NCI-H1092 (cell line): ENCODE results near the gene POLD2.
A peak's percentile ranks its signal among the peaks of the same experiment; 100 is the strongest.
"Not testable (repeated sequence)": the region's sequence is repeated elsewhere in the genome, so short reads cannot be mapped to it uniquely, and the experiment has no call there.

Source experiments
- DNase-seq: peaks from one replicate; lab custom pipeline; 2025; lab: John Stamatoyannopoulos, UW

POLD2 gene

DNA sequence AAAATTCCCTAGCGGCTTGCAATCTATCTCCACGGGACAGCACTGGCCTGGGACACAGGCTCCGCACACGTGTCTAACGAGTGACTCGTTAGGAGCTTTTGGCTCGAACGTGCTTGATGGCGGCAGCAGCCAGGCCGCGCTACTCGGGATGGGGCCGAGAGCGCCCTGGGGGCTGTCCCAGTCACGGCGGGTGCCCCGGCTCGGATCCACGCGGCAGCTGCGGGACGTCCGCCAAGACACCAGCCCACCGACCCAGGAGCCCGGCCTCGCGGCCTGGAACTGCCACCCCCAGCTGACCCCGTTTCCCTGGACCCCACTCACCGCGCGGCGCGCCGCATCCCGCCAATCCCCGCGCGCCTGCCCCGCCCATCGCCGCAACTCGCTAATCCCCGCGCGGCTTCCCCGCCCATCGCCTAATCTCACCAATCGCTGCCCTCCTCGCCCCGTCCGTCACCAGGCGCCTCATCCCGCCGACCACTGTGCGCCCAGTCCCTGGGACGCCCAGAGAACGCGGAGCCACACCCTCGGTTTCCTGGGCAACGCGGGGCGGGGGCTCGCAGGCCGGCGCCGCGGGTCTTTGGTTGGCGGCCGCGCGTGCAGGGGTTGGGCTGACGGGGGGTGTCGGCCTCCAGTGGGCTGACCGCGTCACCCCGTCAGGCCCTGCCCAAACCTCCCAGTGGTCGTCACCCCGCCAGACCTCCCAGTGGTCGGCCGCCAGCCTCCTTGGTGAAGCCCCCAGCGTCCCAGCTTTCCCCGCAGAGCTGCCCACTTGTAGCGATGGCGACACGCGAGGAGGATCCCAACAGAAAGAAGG lies at the start of gene POLD2:
POLD2 (minus strand) TSS at position 359 of the 814 bp plus-strand sequence. CDS start 1,495 bp downstream, outside the sequence.
- DNase-seq = peak; percentile 98

DNA sequence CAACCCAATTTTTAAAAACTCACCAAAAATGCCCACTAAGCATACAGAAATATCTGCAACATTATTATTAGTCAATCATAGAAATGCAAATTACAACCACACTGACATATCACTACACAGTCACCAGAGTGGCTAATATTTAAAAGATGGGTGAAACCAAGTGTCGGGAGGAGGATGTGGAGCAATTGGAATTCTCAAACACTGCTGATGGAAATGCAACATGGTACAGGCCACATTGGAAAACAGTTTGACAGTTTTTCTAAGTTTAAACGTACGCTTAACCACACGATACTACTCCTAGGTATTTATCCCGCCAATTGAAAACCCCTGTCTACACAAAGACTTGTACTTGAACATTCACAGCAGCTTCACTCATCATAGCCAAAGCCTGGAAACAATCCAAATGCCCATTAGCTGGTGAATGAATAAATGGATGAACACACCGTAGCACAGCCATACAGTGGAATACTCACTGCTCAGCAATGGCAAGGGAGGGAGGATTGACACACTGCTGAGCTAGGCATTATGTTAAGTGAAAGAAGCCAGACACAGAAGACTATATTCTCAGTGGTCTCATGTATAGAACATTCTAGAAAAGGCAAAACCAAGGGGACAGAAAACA lies 49.6 kb upstream of the POLD2 start:
- DNase-seq = peak; percentile 81

DNA sequence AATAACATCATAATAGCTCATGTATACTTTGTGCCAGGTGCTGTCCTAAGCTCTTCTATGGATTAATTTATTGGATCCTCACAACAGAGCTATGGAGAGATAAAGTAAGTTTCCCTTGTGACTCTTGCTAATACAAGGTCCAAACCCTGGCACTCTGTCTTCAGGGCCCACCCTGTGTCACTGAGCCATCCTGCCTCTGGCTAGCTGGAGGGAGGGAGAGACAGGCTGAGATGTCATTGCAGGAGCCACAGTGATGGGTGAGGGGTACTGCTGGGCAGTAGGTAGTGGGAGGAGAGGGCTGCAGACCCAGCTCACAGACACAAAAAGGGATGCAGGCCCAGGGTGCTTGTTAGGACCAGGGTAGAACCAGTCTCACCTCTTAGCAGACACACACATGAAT lies 49.0 kb upstream of the POLD2 start:
- no peak for DNase-seq

DNA sequence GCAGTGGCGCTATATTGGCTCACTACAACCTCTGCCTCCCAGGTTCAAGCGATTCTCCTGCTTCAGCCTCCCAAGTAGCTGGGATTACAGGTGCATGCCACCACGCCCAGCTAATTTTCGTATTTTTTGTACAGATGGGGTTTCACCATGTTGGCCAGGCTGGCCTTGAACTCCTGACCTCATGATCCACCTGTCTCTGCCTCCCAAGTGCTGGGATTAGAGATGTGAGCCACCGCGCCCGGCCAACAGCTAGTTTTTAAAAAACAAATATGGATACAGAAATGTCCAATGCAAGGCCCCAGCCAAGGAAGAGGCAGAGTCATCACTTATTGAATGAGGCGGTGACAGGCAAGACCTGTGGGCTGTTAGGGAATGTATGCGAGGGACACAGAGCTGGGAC lies 48.6 kb upstream of the POLD2 start:
- not testable (repeated sequence) for DNase-seq

DNA sequence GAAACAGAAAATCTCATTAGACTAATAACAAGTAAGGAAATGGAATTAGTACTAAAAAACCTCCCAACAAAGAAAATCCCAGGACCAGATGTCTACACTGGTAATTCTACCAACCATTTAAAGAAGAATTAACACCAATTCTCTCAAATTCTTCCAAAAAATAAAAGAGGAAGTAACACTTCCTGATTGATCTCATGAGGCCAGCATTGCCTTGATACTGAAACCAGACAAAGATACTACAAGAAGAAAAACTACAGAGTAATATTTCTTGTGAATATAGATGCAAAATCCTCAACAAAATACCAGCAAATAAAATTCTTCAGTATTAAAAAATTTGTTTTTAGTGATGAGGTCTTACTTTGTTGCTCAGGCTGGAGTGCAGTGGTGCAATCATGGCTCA lies 44.6 kb upstream of the POLD2 start:
- DNase-seq = no peak

DNA sequence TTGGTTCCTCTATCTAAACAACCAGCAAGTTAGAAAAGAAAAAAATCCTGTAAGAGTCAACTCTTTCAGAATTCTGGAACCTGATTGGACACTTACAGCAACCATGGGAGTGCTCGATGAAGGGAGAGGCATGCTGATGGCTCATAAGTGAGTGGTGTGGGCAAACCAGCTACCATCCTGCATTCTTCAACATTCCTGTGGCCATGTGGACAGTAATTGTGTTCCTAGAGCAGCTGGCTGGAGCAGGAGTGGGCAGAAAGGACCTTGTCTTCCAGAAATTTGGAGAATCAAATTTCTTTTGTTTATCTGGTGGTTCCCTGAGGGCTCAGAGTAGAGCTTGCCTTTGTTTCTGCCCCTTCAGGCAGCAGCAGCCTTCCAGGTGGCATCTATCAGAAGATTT lies 40.2 kb upstream of the POLD2 start:
- no peak for DNase-seq

DNA sequence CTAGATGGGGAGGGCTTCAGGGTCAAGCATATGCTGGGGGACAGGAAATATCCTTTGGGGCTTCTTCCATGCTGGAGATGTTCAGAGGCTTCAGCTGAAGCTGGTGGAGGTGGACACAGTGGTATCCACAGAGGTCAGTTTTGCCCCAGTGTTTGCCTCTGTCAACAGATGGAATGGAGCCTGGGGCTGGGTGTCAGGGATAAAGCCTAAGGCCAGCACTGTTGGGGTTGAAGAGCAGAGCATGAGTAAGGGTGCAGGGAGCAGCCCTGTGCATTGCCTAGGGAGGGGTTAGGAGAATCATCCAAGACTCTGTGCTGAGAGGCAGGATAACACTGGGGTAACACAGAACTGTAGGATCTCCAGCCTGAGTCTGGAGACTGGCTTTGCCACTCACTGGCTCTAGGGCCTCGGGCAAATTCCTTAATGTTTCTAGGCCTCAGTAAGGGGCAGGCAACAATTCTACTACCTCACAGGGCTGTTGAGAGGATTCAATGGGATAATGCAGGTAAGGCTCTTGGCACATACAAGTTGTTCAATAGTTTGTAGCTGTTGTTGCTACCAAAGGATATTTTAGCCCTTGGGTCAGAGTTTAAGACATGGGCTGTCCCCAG lies 39.5 kb upstream of the POLD2 start:
- DNase-seq = no peak

DNA sequence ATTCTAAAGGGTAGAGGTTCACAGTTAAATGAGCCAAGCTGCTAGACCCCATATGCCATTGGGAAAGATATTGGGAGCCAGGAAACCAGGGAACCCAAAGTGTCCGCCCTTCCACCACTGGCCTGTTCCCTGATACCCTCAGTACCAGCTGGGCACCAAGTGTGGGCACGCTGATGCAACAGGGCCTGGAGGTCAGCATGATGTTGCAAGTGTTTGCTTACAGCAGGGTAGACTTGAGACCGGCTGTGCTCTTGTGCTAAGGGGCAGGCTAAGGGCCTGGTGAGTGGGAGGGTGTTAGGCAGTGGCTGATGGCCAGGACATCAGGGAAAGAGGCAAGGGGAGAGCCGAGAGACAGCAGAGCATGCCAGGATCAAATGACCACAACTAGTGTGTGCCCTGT lies 38.8 kb upstream of the POLD2 start:
- no peak for DNase-seq

DNA sequence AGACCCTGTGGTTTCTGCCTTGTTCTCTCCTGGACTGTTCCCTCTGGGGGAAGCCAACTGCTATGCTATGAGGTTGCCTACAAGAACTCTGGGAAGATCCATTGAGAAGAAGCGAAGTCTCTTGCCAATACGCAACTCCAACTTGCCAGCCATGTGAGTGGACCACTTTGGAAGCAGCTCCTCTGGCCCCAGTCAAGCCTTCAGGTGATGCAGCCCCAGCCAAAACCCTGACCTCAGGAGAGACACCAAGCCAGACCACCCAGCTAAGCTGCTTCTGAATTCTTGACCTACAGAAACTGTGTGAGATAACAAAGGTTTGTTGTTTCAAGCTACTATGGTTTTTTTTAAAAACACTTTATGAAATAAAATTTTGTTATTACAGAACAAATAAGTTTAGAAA lies 38.0 kb upstream of the POLD2 start:
- no peak for DNase-seq

DNA sequence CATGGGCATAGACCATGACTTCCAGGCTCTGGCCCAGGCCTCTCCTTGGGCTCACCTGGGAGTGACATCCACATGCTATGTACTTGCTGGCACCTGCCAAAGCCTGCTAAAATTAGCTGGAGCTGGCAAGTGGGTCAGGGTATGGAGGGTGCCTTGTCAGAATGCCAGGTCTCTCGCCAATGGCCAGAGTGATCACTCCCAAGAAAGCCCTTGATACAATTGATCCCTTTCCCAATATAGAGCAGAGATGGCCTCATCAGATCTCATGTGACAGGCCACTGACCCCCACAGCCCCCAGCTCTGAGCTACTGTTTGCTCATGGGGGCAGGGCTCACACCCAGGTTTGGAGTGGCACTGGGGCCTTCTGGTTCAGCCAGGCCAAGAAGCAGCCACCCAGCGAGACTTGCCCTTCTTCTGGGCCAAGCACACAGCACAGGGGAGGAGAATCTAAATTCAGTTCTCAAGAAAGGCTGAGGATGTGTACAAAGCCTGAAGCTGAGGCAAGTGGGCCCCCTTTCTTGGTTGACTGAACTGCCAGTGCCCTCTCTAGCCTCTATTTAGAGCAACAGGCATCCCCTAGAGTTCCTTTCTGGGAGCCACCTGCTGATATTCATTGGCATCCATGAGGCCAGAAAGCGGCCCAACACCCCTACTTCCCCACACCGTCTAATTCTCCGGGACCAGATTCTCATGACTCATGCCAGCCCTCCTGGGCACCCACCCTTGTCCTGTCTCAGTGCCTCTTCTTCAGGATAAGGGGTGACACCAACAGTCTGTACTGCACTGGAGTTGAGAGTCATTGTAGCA lies 36.7 kb upstream of the POLD2 start:
- DNase-seq = no peak

DNA sequence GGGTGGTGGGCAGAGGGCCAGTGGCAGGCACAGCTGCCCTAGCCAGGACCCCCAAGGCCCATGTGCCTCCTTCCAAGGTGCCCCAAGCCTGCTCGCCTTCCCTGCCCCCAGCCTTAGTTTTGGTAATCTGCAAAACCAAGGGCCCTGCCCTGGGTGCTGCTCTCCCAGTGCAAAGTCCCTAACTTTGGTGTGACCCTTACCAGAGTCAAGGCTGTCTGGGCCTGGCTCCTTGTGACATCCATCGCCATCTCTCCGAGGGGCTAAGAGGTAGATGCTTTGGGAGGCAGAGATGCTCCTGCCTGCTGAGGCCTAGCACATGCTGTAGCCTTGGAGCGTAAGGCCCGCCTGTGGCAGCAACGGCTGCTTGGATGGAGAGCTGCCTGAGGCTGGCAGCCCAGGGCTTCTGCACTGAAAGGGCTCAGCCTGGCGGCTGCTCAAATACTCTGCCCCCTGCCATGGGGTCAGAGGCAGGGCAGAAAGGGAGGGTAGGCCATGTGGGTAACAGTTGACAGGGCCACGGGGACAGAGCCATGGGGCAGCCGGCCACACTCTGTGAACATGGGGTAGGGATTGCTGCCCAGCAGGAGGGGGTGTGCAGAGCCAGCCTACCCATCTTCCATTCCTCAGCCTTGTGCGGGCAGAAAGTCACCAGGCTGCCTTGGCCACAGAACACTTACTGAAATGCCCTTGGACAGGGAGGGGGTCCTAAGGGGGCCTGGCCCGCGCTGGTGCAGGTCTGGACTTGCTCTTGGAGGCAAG lies 35.7 kb upstream of the POLD2 start:
- no peak for DNase-seq

DNA sequence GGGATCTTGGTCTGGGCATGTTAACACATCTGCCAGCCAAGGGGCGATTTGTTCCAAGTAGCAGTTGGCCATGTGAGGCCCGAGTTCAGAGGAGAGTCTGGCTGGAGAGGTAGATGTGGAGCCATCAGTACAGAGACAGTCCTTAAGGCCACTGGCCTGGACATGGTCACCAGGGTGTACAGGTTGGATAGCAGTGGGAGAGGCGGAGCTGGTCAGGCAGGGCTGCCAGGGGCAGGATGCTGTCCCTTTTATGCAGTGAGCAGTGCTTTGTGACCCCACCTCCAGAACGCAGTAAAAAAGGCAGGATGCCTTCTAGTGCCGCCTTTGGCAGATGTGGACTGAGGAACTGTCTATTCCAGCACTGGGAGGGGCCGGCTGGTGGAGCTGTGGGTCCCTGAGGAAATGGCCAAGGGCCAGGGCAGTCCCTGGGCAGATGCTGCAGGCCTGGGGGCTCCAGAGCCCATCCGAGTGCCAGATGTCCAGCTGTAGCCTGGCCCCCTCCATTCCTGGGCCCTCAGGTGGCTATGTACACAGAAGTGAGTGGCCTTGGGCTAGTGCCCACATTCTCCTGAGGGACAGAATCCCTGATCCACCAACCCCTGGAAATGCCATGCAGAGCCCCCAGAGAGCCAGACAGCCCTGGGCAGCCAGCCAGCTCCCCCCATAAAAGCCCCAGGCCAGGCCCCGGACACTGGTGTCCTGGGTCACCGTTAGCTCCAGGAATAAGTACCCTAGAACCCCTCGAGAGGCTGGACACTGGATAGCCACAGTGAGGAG lies 34.9 kb upstream of the POLD2 start:
- DNase-seq = peak; percentile 19

DNA sequence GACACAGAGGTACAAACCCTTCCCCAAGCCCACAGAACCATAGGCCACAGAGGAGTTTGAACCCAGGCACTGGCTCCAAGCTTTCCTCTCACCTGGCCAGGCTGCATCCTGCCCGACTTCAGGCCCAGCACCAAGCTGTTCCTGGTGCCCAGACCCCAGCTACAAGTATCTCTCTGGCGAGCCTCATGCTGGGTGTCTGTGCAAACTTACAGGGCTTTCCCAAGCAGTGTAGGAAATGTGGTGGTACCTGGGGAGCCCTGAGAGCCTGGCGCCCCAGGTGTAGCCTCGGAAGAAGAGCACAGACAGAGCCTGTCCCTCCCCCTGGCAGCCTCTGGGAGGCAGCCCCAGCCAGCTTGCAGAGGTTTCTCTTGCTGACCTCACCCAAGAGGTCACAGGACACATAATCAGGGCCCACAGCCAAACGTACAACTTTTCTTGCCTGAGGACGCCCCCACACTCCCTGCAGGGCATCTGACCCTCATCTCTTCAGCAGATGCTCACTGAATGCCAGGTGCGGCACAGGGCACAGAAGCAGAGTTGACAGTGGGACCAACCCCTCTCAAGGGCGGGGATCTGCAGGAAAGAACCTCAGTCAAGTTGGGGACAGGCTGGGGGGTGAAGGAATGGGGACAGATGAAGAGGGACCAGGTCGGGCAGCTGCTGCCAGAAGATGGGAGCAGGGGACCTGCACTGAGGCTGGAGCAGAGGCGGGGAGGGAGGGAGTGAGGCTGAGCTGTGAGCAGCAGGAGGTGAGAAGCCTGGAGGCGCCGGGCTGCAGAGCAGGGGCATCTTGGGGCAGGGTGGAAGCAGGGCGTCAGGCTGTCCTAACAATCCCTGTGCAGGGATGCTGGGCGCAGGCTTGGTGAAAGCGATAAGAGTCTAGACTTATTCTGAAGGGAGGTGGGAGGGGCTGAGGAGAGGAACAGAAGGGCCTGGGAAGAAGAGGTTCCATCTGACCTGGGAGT lies 34.0 kb upstream of the POLD2 start:
- DNase-seq = no peak

DNA sequence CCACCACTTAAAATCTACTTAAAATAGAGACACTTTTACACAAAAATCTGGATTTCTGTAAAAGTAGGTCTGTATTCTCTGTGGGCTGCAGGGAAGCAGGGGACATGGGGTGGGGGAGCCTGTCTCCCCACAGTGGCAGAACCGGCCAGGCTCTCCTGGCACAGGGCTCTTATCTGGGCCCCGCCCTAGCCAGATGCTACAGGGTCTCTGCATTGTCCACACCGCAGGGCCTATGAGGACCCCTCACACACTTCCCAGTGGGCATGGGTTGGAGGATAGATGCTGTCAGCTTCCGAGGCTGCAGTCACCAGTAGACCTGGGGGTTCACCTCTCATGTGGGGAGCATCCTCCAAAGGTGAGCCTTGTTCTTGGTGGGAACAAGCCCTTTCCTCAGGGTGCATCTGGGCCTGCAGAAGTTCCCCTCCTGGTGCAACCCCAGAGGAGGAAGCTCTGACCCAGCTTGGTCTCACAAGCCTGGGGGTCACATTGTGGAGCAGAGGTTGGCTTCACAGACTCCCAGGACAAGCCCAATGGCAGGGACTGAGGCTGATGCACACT lies 33.2 kb upstream of the POLD2 start:
- DNase-seq = no peak

DNA sequence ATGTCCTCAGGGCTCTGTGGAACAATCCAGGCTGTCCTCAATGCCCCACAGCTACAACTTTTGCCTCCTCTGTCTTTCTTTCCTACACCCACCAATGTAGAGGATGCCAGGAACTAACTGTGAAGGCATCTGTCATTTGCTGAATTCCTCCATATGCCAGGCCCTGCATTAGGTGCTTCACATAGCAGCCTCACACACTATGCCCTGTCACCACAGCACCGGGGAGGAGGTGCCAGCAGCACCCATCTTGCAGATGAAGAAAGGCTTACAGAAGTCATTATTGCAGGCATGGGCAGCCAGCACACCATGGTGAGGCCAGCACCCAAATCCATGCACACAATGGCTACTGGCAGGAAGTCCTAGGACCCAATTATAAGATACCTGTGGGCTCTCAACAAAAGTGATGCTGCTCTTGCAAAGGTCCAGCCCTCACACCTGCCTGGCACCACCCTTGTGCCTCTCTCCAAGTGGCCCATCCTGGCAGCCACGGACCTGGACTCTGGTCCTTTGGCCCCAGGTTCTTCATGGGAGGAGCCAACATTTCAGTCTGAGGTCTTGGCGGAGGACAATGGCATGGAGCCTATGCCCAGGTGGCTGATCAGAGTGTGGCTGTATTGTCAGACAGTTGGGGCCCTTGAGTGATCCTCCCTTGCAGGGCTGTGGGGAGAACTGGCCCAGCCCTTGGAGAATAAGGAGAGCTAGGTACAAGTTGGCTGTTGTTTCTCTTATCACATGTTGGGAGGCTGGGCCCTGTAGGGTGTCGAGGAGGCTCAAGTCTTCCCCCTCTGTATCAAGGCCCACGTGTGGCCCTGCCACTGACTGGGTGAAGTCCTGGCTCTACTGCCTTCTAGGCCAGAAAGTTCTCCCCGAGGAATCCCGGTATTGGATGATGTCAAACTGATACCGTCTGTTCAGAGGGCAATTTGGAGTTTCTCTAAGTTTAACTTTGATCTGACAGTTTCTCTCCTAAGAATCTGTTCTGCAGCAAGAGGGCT lies 32.1 kb upstream of the POLD2 start:
- no peak for DNase-seq

DNA sequence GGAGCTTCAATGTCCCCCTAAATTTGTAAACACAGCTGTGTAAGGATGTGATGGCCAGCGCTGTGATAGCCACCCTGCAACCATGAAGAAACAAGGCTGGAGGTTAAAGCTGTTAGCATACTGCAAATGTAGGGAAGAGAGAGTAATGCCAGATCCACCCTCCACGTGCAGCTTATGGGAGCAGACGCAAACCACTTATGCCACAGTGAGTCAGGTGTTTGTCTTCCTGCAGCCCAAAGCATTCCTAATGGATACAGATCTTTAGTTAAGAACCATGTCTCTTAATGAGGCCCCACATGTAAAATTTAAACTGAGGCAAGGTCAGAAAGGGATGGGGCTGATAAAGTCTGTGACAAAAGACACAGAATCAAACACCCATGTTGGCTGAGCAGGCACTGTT lies 31.4 kb upstream of the POLD2 start:
- DNase-seq = no peak

DNA sequence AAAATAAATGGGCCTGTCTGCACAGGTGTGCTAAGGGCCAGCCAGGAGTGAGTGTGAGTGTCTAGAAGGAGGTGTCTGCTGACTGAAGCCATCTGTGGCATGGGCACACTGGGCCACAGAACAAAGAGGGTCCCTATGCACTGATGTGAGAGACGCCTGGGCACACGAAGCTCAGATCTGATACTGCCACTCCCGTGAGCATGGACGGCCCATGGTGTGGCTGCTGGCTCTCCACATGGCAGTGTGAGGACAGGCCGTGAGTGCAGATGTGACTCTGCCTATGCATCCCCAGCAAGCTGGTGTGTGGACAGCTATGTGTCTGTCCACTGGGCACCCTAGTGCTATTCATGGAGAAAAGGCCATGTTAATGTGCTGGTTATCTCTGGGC lies 30.6 kb upstream of the POLD2 start:
- no peak for DNase-seq
